Measurements from ENCODE around the gene BCL7A.

Gene BCL7A

DNA sequence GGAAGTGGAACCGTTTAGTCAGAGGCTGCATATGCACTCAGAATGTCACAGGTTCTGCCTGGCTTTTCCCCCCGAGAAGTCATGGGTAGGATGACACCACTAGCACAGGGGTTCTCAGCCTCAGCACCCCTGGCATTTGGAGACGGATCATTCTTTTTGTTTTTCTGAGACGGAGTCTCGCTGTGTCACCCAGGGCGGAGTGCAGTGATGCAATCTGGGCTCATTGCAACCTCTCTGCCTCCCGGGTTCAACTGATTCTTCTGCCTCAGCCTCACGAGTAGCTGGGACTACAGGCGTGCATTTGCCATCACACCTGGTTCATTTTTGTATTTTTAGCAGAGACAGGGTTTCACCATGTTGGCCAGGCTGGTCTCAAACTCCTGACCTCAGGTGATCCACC, 28.1 kb downstream of the BCL7A start:
- peak overlapping the region; percentile 60 for H3K9ac ChIP-seq (ENCODE audit: low read depth, low read length, poor library complexity)
- DNase-seq (ENCODE audit: low spot score), result no peak
- no peak overlapping the region for H2BK15ac ChIP-seq (ENCODE audit: low read length)
- H2AK5ac ChIP-seq (ENCODE audit: low read depth, low read length), result no peak overlapping the region
- H2BK5ac ChIP-seq (ENCODE audit: low read length), result no peak overlapping the region
- H4K91ac ChIP-seq (ENCODE audit: low read depth, low read length, poor library complexity), result no peak overlapping the region
- H2AFZ ChIP-seq (ENCODE audit: low read length), result no peak overlapping the region
- H4K8ac ChIP-seq (ENCODE audit: low read depth, low read length), result no peak overlapping the region
- H3K18ac ChIP-seq (ENCODE audit: low read length), result no peak overlapping the region
- peaks cover 35 to 69% of the 10 kb centered on the region in 2 donors for H3K36me3 ChIP-seq (replicated peaks in 1 of 2; ENCODE audit: control insufficient read depth in 2 of 2, insufficient read depth in 2 of 2, low read length in 2 of 2)
- no peak overlapping the region for H2BK120ac ChIP-seq (ENCODE audit: low read depth, low read length)
- peaks cover 0 to 3% of the 10 kb centered on the region in 2 donors for H3K9me3 ChIP-seq (replicated peaks in 1 of 2; ENCODE audit: control insufficient read depth in 2 of 2, insufficient read depth in 1 of 2, low read depth in 1 of 2, low read length in 2 of 2)
- no CpG with 5 or more reads among the region's 9 CpGs for WGBS, 2 donors (ENCODE audit: extremely low coverage in 2 of 2, insufficient read length in 2 of 2, insufficient replicate concordance in 1 of 2)
- H3K79me1 ChIP-seq (ENCODE audit: low read depth, low read length), result no peaks in the 10 kb centered on the region
- no peaks in the 10 kb centered on the region for H3K4me1 ChIP-seq (ENCODE audit: control insufficient read depth in 2 of 2, insufficient read depth in 1 of 2, low read depth in 1 of 2, low read length in 2 of 2)
- H3K4ac ChIP-seq (ENCODE audit: low read length), result no peak overlapping the region
- H3K23ac ChIP-seq (ENCODE audit: low read depth, low read length, poor library complexity), result no peak overlapping the region
- H3K4me3 ChIP-seq (ENCODE audit: low read length in 2 of 2), result no peak overlapping the region
- no peak overlapping the region for H3K27ac ChIP-seq (replicated peaks; ENCODE audit: low read length)
- no peak overlapping the region for H2BK12ac ChIP-seq (ENCODE audit: low read length)
- H3K14ac ChIP-seq (ENCODE audit: low read length), result no peak overlapping the region
- H3K27me3 ChIP-seq (ENCODE audit: control insufficient read depth in 3 of 3, insufficient read depth in 3 of 3, low read depth in 1 of 3, low read length in 3 of 3), result no peaks in the 10 kb centered on the region
- H3K4me2 ChIP-seq (ENCODE audit: insufficient read depth, low read length, poor library complexity, severe bottlenecking), result no peak overlapping the region

- Histone ChIP-seq H3K27me3 (ENCODE audit: control insufficient read depth in 3 of 3, insufficient read depth in 3 of 3, low read depth in 1 of 3, low read length in 3 of 3) (no peaks in the 10 kb centered on the region), H3K36me3 (replicated peaks in 1 of 2; ENCODE audit: control insufficient read depth in 2 of 2, insufficient read depth in 2 of 2, low read length in 2 of 2) (peaks cover 36 to 69% of the 10 kb centered on the region in 2 donors), H3K9me3 (replicated peaks in 1 of 2; ENCODE audit: control insufficient read depth in 2 of 2, insufficient read depth in 1 of 2, low read depth in 1 of 2, low read length in 2 of 2) (peaks cover 0 to 2% of the 10 kb centered on the region in 2 donors), H3K4me1 (ENCODE audit: control insufficient read depth in 2 of 2, insufficient read depth in 1 of 2, low read depth in 1 of 2, low read length in 2 of 2) (no peaks in the 10 kb centered on the region), H3K9ac (ENCODE audit: low read depth, low read length, poor library complexity) (no peak overlapping the region), H2AK5ac (ENCODE audit: low read depth, low read length) (no peak overlapping the region), H3K27ac (replicated peaks; ENCODE audit: low read length) (no peak overlapping the region), H3K4me2 (ENCODE audit: insufficient read depth, low read length, poor library complexity, severe bottlenecking) (no peak overlapping the region), H4K8ac (ENCODE audit: low read depth, low read length) (no peak overlapping the region), H3K4ac (ENCODE audit: low read length) (no peak overlapping the region), H2BK5ac (ENCODE audit: low read length) (no peak overlapping the region), H3K18ac (ENCODE audit: low read length) (no peak overlapping the region), H3K14ac (ENCODE audit: low read length) (no peak overlapping the region), H3K23ac (ENCODE audit: low read depth, low read length, poor library complexity) (no peak overlapping the region), H4K91ac (ENCODE audit: low read depth, low read length, poor library complexity) (no peak overlapping the region), H2BK12ac (ENCODE audit: low read length) (no peak overlapping the region), H2BK120ac (ENCODE audit: low read depth, low read length) (no peak overlapping the region), H2AFZ (ENCODE audit: low read length) (no peak overlapping the region), H3K79me1 (ENCODE audit: low read depth, low read length) (no peaks in the 10 kb centered on the region), H3K4me3 (ENCODE audit: low read length in 2 of 2) (no peak overlapping the region), H2BK15ac (ENCODE audit: low read length) (no peak overlapping the region)
- no peak for DNase-seq (ENCODE audit: low spot score)
- WGBS, 2 donors (ENCODE audit: extremely low coverage in 2 of 2, insufficient read length in 2 of 2, insufficient replicate concordance in 1 of 2), result no CpG with 5 or more reads among the region's 20 CpGs
Measured at GRCh38 chr12:122050706-122051105, 29.0 kb downstream of the BCL7A start.

DNA sequence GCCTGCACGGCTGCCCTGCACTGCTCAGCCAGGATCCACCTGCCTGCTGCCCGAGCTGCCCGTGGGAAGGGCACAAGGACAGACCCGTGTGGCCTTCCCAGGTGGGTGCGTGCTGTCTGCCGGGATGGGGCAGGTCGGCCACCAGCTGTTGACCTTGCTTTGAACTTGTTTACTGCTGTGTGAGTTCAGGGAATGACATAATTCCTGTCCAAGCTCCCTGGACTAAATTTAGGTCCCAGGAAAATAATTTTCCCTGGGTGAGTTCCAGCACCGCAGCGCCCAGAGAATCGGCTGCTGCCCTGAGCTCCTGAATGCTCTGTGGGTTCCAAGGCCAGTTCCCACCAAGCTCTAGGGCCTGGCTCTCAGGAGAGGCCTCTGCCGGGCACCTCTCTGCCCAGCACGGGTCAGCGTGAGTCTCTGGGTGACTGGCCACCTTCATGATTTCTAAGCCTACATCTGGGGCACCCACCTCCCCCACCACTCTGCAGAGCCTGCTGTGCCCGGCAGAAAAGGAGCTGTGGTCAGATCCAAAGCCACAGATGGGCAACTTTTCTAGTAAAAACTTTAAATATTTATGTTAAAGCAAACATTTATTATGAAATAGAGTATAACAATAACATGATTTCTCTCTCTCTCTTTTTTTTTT, 29.7 kb downstream of the BCL7A start:
- Histone ChIP-seq H3K14ac (ENCODE audit: low read length) (no peak overlapping the region), H3K23ac (ENCODE audit: low read depth, low read length, poor library complexity) (no peak overlapping the region), H3K9ac (ENCODE audit: low read depth, low read length, poor library complexity) (no peak overlapping the region), H2AK5ac (ENCODE audit: low read depth, low read length) (no peak overlapping the region), H2BK15ac (ENCODE audit: low read length) (no peak overlapping the region), H3K18ac (ENCODE audit: low read length) (no peak overlapping the region), H3K4me3 (ENCODE audit: low read length in 2 of 2) (no peak overlapping the region), H3K9me3 (replicated peaks in 1 of 2; ENCODE audit: control insufficient read depth in 2 of 2, insufficient read depth in 1 of 2, low read depth in 1 of 2, low read length in 2 of 2) (no peaks in the 10 kb centered on the region), H4K8ac (ENCODE audit: low read depth, low read length) (no peak overlapping the region), H2BK5ac (ENCODE audit: low read length) (no peak overlapping the region), H3K4me1 (ENCODE audit: control insufficient read depth in 2 of 2, insufficient read depth in 1 of 2, low read depth in 1 of 2, low read length in 2 of 2) (no peaks in the 10 kb centered on the region), H3K4me2 (ENCODE audit: insufficient read depth, low read length, poor library complexity, severe bottlenecking) (no peak overlapping the region), H4K91ac (ENCODE audit: low read depth, low read length, poor library complexity) (no peak overlapping the region), H3K4ac (ENCODE audit: low read length) (no peak overlapping the region), H3K27me3 (ENCODE audit: control insufficient read depth in 3 of 3, insufficient read depth in 3 of 3, low read depth in 1 of 3, low read length in 3 of 3) (no peaks in the 10 kb centered on the region), H3K36me3 (replicated peaks in 1 of 2; ENCODE audit: control insufficient read depth in 2 of 2, insufficient read depth in 2 of 2, low read length in 2 of 2) (peaks cover 32 to 69% of the 10 kb centered on the region in 2 donors), H2BK12ac (ENCODE audit: low read length) (no peak overlapping the region), H3K27ac (replicated peaks; ENCODE audit: low read length) (no peak overlapping the region), H3K79me1 (ENCODE audit: low read depth, low read length) (no peaks in the 10 kb centered on the region), H2AFZ (ENCODE audit: low read length) (no peak overlapping the region), H2BK120ac (ENCODE audit: low read depth, low read length) (no peak overlapping the region)
- no CpG with 5 or more reads among the region's 14 CpGs for WGBS, 2 donors (ENCODE audit: extremely low coverage in 2 of 2, insufficient read length in 2 of 2, insufficient replicate concordance in 1 of 2)
- DNase-seq (ENCODE audit: low spot score), result no peak

- Histone ChIP-seq H2BK15ac (ENCODE audit: low read length) (no peak overlapping the region), H4K91ac (ENCODE audit: low read depth, low read length, poor library complexity) (no peak overlapping the region), H3K79me1 (ENCODE audit: low read depth, low read length) (peaks cover 2% of the 10 kb centered on the region), H3K14ac (ENCODE audit: low read length) (no peak overlapping the region), H3K4me2 (ENCODE audit: insufficient read depth, low read length, poor library complexity, severe bottlenecking) (no peak overlapping the region), H3K4me3 (ENCODE audit: low read length in 2 of 2) (no peak overlapping the region), H3K4me1 (ENCODE audit: control insufficient read depth in 2 of 2, insufficient read depth in 1 of 2, low read depth in 1 of 2, low read length in 2 of 2) (no peaks in the 10 kb centered on the region), H3K18ac (ENCODE audit: low read length) (no peak overlapping the region), H3K27me3 (ENCODE audit: control insufficient read depth in 3 of 3, insufficient read depth in 3 of 3, low read depth in 1 of 3, low read length in 3 of 3) (no peaks in the 10 kb centered on the region), H3K23ac (ENCODE audit: low read depth, low read length, poor library complexity) (no peak overlapping the region), H3K27ac (replicated peaks; ENCODE audit: low read length) (no peak overlapping the region), H2BK5ac (ENCODE audit: low read length) (no peak overlapping the region), H3K9me3 (replicated peaks in 1 of 2; ENCODE audit: control insufficient read depth in 2 of 2, insufficient read depth in 1 of 2, low read depth in 1 of 2, low read length in 2 of 2) (no peaks in the 10 kb centered on the region), H4K8ac (ENCODE audit: low read depth, low read length) (no peak overlapping the region), H2AFZ (ENCODE audit: low read length) (no peak overlapping the region), H3K9ac (ENCODE audit: low read depth, low read length, poor library complexity) (no peak overlapping the region), H3K36me3 (replicated peaks in 1 of 2; ENCODE audit: control insufficient read depth in 2 of 2, insufficient read depth in 2 of 2, low read length in 2 of 2) (peaks cover 39 to 71% of the 10 kb centered on the region in 2 donors), H2BK120ac (ENCODE audit: low read depth, low read length) (no peak overlapping the region), H2AK5ac (ENCODE audit: low read depth, low read length) (no peak overlapping the region), H2BK12ac (ENCODE audit: low read length) (no peak overlapping the region), H3K4ac (ENCODE audit: low read length) (no peak overlapping the region)
- DNase-seq (ENCODE audit: low spot score), result no peak
- WGBS, 2 donors (ENCODE audit: extremely low coverage in 2 of 2, insufficient read length in 2 of 2, insufficient replicate concordance in 1 of 2), result no CpG with 5 or more reads among the region's 2 CpGs
Measured at GRCh38 chr12:122052285-122052684, 30.6 kb downstream of the BCL7A start.
